Transverse colon (tissue), 4 donors: Measurements from ENCODE around the gene CXXC4. TPM values are rescaled to one million over a fixed set of nuclear protein-coding genes. Genes with fewer than 3 reads are reported as not detected.
A peak's percentile ranks its signal among the peaks of the same experiment; 100 is the strongest.

Source experiments
- DNase-seq: peaks from one replicate; pipeline ENCODE4 v3.0.0-alpha.2; 2019
- H3K27ac ChIP-seq, 4 donors: fragments of 200-600 bp; sonication (generic); 2 replicates each; pipeline ENCODE4 v1.5.1; 2016 to 2018; ENCODE audit warnings: inconsistent platforms in 4 of 4
- H3K27me3 ChIP-seq: fragments of 200-600 bp; sonication (generic); 2 replicates; pipeline ENCODE4 v1.5.1; 2017; ENCODE audit warnings: inconsistent platforms
- H3K36me3 ChIP-seq, 4 donors: fragments of 200-600 bp; sonication (generic); 2 replicates each; pipeline ENCODE4 v1.5.1; 2017 to 2019; ENCODE audit warnings: inconsistent platforms in 4 of 4
- H3K4me1 ChIP-seq, 4 donors: fragments of 200-600 bp; sonication (generic); 2 replicates each; pipeline ENCODE4 v1.5.1; 2017 to 2020; ENCODE audit warnings: inconsistent platforms in 4 of 4
- H3K4me3 ChIP-seq, 4 donors: fragments of 200-600 bp; sonication (generic); 1 replicate in 1 of 4; 2 replicates in 3 of 4; pipeline versions ENCODE4 v1.5.1 to v1.6.1; 2017 to 2019; ENCODE audit warnings: inconsistent platforms in 4 of 4
- H3K9me3 ChIP-seq, 2 donors: fragments of 200-600 bp; sonication (generic); 2 replicates each; pipeline ENCODE4 v1.5.1; 2017 to 2019; ENCODE audit warnings: inconsistent platforms in 2 of 2
- CTCF ChIP-seq, 5 experiments: fragments of 200-600 bp in 3 of 5; fragments of 450-650 bp in 2 of 5; sonication (generic) in 3 of 5; IDR thresholded peaks; 1 replicate in 2 of 5; 2 replicates in 3 of 5; pipeline ENCODE4 v1.5.1; 2016 to 2017; ENCODE audit warnings: antibody characterized with exemption in 5 of 5, inconsistent platforms in 3 of 5, mild to moderate bottlenecking in 2 of 5, moderate library complexity in 1 of 5
- EP300 ChIP-seq: sonication (generic); formaldehyde crosslinking; IDR thresholded peaks from one replicate; pipeline ENCODE4 v1.6.1; 2017; ENCODE audit warnings: antibody characterized with exemption, low read depth
- POLR2A ChIP-seq: fragments of 450-650 bp; IDR thresholded peaks from one replicate; pipeline ENCODE4 v1.6.1; 2016; ENCODE audit warnings: antibody characterized with exemption, mild to moderate bottlenecking, moderate library complexity
- POLR2AphosphoS5 ChIP-seq, 3 donors: sonication (generic); formaldehyde crosslinking; IDR thresholded peaks; one replicate each; pipeline ENCODE4 v1.6.1; 2016; ENCODE audit warnings: antibody characterized with exemption in 3 of 3
- WGBS, 2 donors: methylation state at CpG; one replicate each; pipeline ENCODE4 v1.1.5; 2018; ENCODE audit warnings: low coverage in 1 of 2; 5-methylcytosine and 5-hydroxymethylcytosine counted together
- in situ Hi-C, 4 donors: fragments of 200-750 bp; cut with MboI; loops; one replicate each; pipeline versions ENCODE4 v1.15.0 to v1.15.1; 2017; ENCODE audit warnings: low sequenced_read_pairs in 3 of 4, low pct_ligation_motif_present in 1 of 4, low pct_unique_long_range_greater_than_20kb in 1 of 4
- intact Hi-C: fragments of 100-400 bp; cut with DNase I; formaldehyde crosslinking; loops from one replicate; pipeline ENCODE4 v1.15.1; 2023; ENCODE audit warnings: low total_unique reads
- total RNA-seq, 4 donors: library from RNA; depleted of rRNA; stranded (reverse); fragments of >200 nt; gene quantifications; one replicate each; pipeline ENCODE4 v1.1.0, GENCODE V29; 2016

The CXXC4 gene
- total RNA-seq, 4 donors from 2014 or later = 0.96 to 1.7 TPM; not detected in 2

- in situ Hi-C loops (no loop called here), intact Hi-C loops (no loop called here)
- Histone ChIP-seq H3K9me3 (no peaks in the 10 kb centered on the region), H3K36me3 (no peaks in the 10 kb centered on the region), H3K4me1 (peaks cover 0 to 5% (median 0%) of the 10 kb centered on the region in 4 donors), H3K4me3 (no peak overlapping the region), H3K27me3 (no peaks in the 10 kb centered on the region), H3K27ac (no peak overlapping the region)
- TF ChIP-seq POLR2A = no peak
- TF ChIP-seq EP300 = no peak
- no peak for TF ChIP-seq POLR2AphosphoS5 (IDR thresholded peaks at IDR 0.05)
- no peak for TF ChIP-seq CTCF (IDR thresholded peaks at IDR 0.05)
- DNase-seq = no peak
- WGBS, 2 donors = 75 to 83% methylated on average over 1 to 2 of the region's 2 CpGs
These were observed 68.7 kb downstream of the CXXC4 start for GRCh38 chr4:104425948-104426347.

- intact Hi-C loops = no loop called here
- H3K9me3 ChIP-seq = no peaks in the 10 kb centered on the region
- H3K4me3 ChIP-seq = peak overlapping the region in 3 of 4 donors; percentile 17 to 50 (median 25)
- in situ Hi-C loops = no loop called here
- WGBS, 2 donors = 11 to 14% methylated on average over 5 to 8 of the region's 8 CpGs
- H3K27me3 ChIP-seq = no peaks in the 10 kb centered on the region
- H3K27ac ChIP-seq = no peak overlapping the region
- TF ChIP-seq EP300 (no peak), POLR2AphosphoS5 (IDR thresholded peaks at IDR 0.05) (no peak), POLR2A (no peak), CTCF (IDR thresholded peaks at IDR 0.05) (no peak)
- H3K4me1 ChIP-seq = peaks cover 0 to 5% (median 0%) of the 10 kb centered on the region in 4 donors
- no peak for DNase-seq
- no peaks in the 10 kb centered on the region for H3K36me3 ChIP-seq
These were observed 69.7 kb downstream of the CXXC4 start for GRCh38 chr4:104424989-104425388.

GRCh38 chr4:104424475-104424941 lies 70.2 kb downstream of the CXXC4 start:
- intact Hi-C loops (no loop called here), in situ Hi-C loops (no loop called here)
- no peak for TF ChIP-seq POLR2A
- TF ChIP-seq CTCF (IDR thresholded peaks at IDR 0.05) = no peak
- TF ChIP-seq POLR2AphosphoS5 (IDR thresholded peaks at IDR 0.05) = no peak
- TF ChIP-seq EP300 = no peak
- H3K27ac ChIP-seq = no peak overlapping the region
- peaks cover 0 to 5% (median 0%) of the 10 kb centered on the region in 4 donors for H3K4me1 ChIP-seq
- no peaks in the 10 kb centered on the region for H3K9me3 ChIP-seq
- WGBS, 2 donors = 20% methylated on average over 7 of the region's 7 CpGs
- no peaks in the 10 kb centered on the region for H3K36me3 ChIP-seq
- H3K27me3 ChIP-seq = no peaks in the 10 kb centered on the region
- no peak for DNase-seq
- H3K4me3 ChIP-seq = peak overlapping the region in 3 of 4 donors; percentile 17 to 50 (median 25)

- no peak for TF ChIP-seq EP300
- TF ChIP-seq CTCF (IDR thresholded peaks at IDR 0.05) = no peak
- no peaks in the 10 kb centered on the region for H3K9me3 ChIP-seq
- intact Hi-C loops (no loop called here), in situ Hi-C loops (no loop called here)
- H3K4me1 ChIP-seq = peaks cover 0 to 20% (median 4%) of the 10 kb centered on the region in 4 donors
- H3K27ac ChIP-seq = no peak overlapping the region
- no peak overlapping the region for H3K4me3 ChIP-seq
- no peaks in the 10 kb centered on the region for H3K27me3 ChIP-seq
- H3K36me3 ChIP-seq = no peaks in the 10 kb centered on the region
- WGBS, 2 donors = 61 to 86% methylated on average over 2 of the region's 2 CpGs
- DNase-seq = no peak
These were observed 73.1 kb downstream of the CXXC4 start for GRCh38 chr4:104421566-104421965.
